Epithelial cell of esophagus (primary cell): ENCODE results near the gene WDR46.
"Not testable (repeated sequence)": the region's sequence is repeated elsewhere in the genome, so short reads cannot be mapped to it uniquely, and the experiment has no call there.

Experiments used
- DNase-seq: peaks from one replicate; pipeline ENCODE4 v3.0.0; 2010; ENCODE audit warnings: low read depth
- H3K4me3 ChIP-seq: 2 replicates; pipeline ENCODE4 v1.5.1; 2011; ENCODE audit warnings: mild to moderate bottlenecking, low read length, control low read depth
- TF ChIP-seq, protein P1 (sequence below): IDR thresholded peaks from 2 replicates; pipeline ENCODE4 v1.5.1; 2011; ENCODE audit warnings: low read depth, mild to moderate bottlenecking, low read length, control low read depth, inconsistent platforms; ENCODE audit not compliant: insufficient read depth; ENCODE audit errors: missing control alignments

The WDR46 gene

DNA sequence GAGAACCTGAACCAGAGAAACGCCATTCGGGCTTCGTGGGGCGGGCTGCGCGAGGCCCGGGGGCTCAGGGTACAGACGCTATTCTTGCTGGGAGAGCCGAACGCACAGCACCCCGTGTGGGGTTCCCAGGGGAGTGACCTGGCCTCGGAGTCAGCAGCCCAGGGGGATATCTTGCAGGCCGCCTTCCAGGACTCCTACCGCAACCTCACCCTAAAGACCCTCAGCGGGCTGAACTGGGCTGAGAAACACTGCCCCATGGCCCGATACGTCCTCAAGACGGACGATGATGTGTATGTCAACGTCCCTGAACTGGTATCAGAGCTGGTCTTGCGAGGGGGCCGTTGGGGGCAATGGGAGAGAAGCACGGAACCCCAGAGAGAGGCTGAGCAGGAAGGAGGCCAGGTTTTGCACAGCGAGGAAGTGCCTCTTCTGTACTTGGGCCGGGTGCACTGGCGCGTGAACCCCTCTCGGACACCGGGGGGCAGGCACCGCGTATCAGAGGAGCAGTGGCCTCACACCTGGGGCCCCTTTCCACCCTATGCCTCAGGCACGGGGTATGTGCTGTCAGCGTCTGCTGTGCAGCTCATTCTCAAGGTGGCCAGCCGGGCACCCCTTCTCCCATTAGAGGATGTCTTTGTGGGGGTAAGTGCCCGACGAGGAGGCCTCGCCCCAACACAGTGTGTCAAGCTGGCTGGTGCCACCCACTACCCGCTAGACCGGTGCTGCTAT is 11.2 kb downstream of the WDR46 start:
- peak overlapping the region; percentile 68 for H3K4me3 ChIP-seq

GRCh38 chr6:33276864-33277662 is 12.0 kb downstream of the WDR46 start, which contains the start of gene B3GALT4:
B3GALT4 (plus strand) TSS chr6:33277123; CDS start chr6:33277420, 297 bp downstream.
- H3K4me3 ChIP-seq, result peak within 1 kb of the TSS; percentile 68
- DNase-seq, result peak; percentile 95
- TF ChIP-seq, protein P1, sequence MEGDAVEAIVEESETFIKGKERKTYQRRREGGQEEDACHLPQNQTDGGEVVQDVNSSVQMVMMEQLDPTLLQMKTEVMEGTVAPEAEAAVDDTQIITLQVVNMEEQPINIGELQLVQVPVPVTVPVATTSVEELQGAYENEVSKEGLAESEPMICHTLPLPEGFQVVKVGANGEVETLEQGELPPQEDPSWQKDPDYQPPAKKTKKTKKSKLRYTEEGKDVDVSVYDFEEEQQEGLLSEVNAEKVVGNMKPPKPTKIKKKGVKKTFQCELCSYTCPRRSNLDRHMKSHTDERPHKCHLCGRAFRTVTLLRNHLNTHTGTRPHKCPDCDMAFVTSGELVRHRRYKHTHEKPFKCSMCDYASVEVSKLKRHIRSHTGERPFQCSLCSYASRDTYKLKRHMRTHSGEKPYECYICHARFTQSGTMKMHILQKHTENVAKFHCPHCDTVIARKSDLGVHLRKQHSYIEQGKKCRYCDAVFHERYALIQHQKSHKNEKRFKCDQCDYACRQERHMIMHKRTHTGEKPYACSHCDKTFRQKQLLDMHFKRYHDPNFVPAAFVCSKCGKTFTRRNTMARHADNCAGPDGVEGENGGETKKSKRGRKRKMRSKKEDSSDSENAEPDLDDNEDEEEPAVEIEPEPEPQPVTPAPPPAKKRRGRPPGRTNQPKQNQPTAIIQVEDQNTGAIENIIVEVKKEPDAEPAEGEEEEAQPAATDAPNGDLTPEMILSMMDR, result peak; percentile 29

More for the DNA sequence above, 11.2 kb downstream of the WDR46 start:
- DNase-seq, result no peak
- TF ChIP-seq, protein P1, result no peak

DNA sequence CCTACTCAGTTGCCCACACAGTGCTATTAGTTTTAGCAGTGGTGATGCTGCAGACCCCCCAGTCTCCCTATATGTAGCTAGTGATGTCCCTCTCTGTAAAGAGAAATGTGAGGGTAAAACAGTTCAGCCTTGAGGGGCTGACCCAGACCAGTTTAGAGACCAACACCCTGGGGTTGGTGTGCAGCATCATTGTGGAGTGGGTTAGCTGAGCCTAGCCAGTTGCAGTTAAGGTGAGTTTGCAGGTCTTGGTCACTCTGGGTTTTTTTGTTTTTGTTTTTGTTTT is 12.5 kb downstream of the WDR46 start:
- DNase-seq, result no peak
- H3K4me3 ChIP-seq, result peak overlapping the region; percentile 68
- TF ChIP-seq, protein P1, result no peak

DNA sequence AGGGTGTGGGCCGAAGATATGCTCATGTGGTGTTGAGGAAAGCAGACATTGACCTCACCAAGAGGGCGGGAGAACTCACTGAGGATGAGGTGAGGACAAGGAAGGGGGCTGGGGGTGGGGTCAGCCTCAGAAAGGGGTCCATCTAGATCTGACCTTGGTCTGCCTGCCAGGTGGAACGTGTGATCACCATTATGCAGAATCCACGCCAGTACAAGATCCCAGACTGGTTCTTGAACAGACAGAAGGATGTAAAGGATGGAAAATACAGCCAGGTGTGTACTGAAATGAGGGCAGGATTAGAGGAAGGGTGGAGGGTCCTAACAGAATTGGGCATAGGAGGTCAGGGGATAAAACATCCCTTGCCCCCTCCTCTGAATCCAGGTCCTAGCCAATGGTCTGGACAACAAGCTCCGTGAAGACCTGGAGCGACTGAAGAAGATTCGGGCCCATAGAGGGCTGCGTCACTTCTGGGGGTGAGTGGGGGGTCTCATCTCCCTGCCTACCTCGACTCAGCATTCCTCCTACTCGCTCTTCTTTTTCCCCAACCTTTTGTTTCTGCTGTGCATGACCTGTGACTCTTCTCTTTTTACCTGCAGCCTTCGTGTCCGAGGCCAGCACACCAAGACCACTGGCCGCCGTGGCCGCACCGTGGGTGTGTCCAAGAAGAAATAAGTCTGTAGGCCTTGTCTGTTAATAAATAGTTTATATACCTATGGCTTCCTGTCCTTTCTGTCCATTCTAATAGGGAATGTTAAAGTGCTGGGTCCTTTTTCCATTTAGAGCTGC is 13.1 kb downstream of the WDR46 start:
- not testable (repeated sequence) for DNase-seq

GRCh38 chr6:33273924-33274902 is 14.8 kb downstream of the WDR46 start:
- peak overlapping the region; percentile 100 for H3K4me3 ChIP-seq
- DNase-seq, result no peak
- TF ChIP-seq, protein P1, result no peak

More for the DNA sequence above, 13.1 kb downstream of the WDR46 start:
- H3K4me3 ChIP-seq, result peak overlapping the region; percentile 68

DNA sequence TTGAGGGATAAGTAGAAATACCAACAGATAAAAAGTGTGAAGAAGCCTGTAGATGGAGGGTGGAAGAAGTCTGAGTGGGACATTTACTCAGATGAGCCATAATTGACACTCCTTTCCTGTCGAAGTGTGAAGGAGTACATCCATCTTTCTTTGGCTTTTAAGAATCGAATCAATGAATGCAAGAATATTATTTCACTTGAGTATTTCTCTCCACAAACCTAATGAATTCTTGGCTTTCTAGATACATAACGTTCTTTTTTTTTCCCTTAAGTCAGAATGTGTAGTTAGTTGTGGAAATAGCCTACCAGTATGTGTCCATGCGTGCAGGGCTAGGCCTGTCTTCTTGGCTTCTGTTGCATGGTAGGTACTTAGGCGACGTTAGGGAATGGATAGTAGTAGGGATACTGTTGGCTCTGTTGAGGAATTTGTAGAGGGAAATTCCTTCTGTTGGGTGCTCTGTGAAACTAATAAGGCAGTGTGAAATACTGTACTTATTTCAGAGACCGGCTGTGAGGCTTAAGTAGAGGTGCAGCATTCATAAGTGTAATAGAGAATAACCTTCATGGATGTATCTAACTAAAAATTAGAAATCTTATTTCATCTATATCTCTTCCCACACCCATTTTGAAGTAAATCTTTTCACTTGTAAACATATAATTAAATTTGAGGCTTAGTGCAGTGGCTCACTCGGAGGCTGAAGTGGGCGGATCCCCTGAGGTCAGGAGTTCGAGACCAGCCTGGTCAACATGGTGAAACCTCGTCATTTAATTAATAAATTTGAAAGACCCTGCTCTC is 15.7 kb downstream of the WDR46 start:
- no peak for DNase-seq
- TF ChIP-seq, protein P1, result no peak
- H3K4me3 ChIP-seq, result peak overlapping the region; percentile 100
